Measurements from ENCODE around the gene ICA1L. TPM values are rescaled to one million over a fixed set of nuclear protein-coding genes. Genes with fewer than 3 reads are reported as not detected.
A peak's percentile ranks its signal among the peaks of the same experiment; 100 is the strongest.

The ICA1L gene
- total and polyA plus RNA-seq, 9 donors: 7.0 to 12.1 (median 9.6) TPM

DNA sequence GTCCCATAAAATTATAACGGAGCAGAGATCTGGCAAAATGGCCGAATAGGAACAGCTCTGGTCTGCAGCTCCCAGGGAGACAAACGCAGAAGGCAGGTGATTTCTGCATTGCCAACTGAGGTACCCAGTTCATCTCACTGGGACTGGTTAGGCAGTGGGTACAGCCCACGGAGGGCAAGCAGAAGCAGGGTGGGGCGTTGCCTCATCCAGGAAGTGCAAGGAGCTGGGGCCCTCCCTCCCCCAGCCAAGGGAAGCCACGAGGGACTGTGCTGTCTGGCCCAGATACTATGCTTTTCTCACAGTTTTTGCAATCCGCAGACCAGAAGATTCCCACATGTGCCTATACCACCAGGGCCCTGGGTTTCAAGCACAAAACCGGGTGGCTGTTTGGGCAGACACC, 22.8 kb downstream of the ICA1L start:
- 56% methylated on average over 6 of the region's 8 CpGs for WGBS (ENCODE audit: insufficient coverage)
- Histone ChIP-seq H3K36me3 (ENCODE audit: control insufficient read depth, insufficient read depth, low read length) (no peaks in the 10 kb centered on the region), H3K27me3 (ENCODE audit: control insufficient read depth, insufficient read depth, low read length) (no peaks in the 10 kb centered on the region), H3K27ac (ENCODE audit: low read length) (no peak overlapping the region), H3K4me1 (ENCODE audit: control insufficient read depth, insufficient read depth, low read length) (no peaks in the 10 kb centered on the region), H3K9me3 (replicated peaks; ENCODE audit: control insufficient read depth, low read depth, low read length) (peaks cover under 1% of the 10 kb centered on the region), H3K4me3 (ENCODE audit: low read length) (no peak overlapping the region)
- no peak for DNase-seq

DNA sequence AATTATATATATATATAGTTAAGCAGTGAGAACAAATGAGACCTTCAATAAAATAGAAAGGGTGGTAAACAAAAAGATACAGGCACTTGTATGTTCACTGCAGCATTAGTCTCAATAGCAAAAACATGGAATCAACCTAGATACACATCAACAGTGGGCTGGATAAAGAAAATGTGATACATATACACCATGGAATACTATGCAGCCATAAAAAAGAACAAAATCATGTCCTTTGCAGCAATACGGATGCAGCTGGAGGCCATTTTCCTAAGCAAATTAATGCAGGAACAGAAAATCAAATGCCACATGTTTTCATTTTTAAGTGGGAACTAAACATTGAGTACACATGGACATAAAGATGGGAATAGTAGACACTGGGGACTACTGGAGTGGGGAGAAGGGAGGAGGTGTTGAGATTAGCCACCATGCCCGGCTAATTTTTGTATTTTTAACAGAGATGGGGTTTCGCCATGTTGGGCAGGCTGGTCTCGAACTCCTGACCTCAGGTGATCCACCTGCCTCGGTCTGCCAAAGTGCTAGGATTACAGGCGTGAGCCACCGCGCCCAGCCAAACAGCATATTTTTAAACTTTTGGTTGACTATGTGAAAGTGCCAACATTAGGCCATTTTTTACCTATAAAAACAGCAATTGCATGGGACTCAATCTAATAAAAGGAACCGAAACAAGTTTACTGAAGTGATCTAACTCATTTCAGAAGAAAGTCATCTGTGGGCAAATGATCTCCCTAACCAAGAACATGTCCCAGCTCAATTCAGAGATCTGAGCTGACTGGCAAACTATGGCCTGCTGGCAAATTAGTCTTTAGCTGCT, 23.7 kb downstream of the ICA1L start:
- H3K36me3 ChIP-seq (ENCODE audit: control insufficient read depth, insufficient read depth, low read length): peaks cover 5% of the 10 kb centered on the region
- H3K4me1 ChIP-seq (ENCODE audit: control insufficient read depth, insufficient read depth, low read length): no peaks in the 10 kb centered on the region
- H3K9me3 ChIP-seq (replicated peaks; ENCODE audit: control insufficient read depth, low read depth, low read length): peaks cover 7% of the 10 kb centered on the region
- no peak overlapping the region for H3K27ac ChIP-seq (ENCODE audit: low read length)
- no peak overlapping the region for H3K4me3 ChIP-seq (ENCODE audit: low read length)
- H3K27me3 ChIP-seq (ENCODE audit: control insufficient read depth, insufficient read depth, low read length): no peaks in the 10 kb centered on the region
- WGBS (ENCODE audit: insufficient coverage): 100% methylated on average over 2 of the region's 9 CpGs
- DNase-seq: no peak

GRCh38 chr2:202844656-202845055, 26.9 kb downstream of the ICA1L start:
- 67% methylated on average over 1 of the region's 2 CpGs for WGBS (ENCODE audit: insufficient coverage)
- H3K27ac ChIP-seq (ENCODE audit: low read length): no peak overlapping the region
- peaks cover 15% of the 10 kb centered on the region for H3K9me3 ChIP-seq (replicated peaks; ENCODE audit: control insufficient read depth, low read depth, low read length)
- no peak for DNase-seq
- H3K27me3 ChIP-seq (ENCODE audit: control insufficient read depth, insufficient read depth, low read length): no peaks in the 10 kb centered on the region
- H3K4me3 ChIP-seq (ENCODE audit: low read length): no peak overlapping the region
- H3K36me3 ChIP-seq (ENCODE audit: control insufficient read depth, insufficient read depth, low read length): peaks cover 5% of the 10 kb centered on the region
- H3K4me1 ChIP-seq (ENCODE audit: control insufficient read depth, insufficient read depth, low read length): no peaks in the 10 kb centered on the region

GRCh38 chr2:202842690-202843089, 28.9 kb downstream of the ICA1L start:
- Histone ChIP-seq H3K27ac (ENCODE audit: low read length) (no peak overlapping the region), H3K27me3 (ENCODE audit: control insufficient read depth, insufficient read depth, low read length) (no peaks in the 10 kb centered on the region), H3K4me3 (ENCODE audit: low read length) (no peak overlapping the region), H3K4me1 (ENCODE audit: control insufficient read depth, insufficient read depth, low read length) (no peaks in the 10 kb centered on the region), H3K9me3 (replicated peaks; ENCODE audit: control insufficient read depth, low read depth, low read length) (peaks cover 15% of the 10 kb centered on the region), H3K36me3 (ENCODE audit: control insufficient read depth, insufficient read depth, low read length) (peaks cover 5% of the 10 kb centered on the region)
- DNase-seq: no peak

DNA sequence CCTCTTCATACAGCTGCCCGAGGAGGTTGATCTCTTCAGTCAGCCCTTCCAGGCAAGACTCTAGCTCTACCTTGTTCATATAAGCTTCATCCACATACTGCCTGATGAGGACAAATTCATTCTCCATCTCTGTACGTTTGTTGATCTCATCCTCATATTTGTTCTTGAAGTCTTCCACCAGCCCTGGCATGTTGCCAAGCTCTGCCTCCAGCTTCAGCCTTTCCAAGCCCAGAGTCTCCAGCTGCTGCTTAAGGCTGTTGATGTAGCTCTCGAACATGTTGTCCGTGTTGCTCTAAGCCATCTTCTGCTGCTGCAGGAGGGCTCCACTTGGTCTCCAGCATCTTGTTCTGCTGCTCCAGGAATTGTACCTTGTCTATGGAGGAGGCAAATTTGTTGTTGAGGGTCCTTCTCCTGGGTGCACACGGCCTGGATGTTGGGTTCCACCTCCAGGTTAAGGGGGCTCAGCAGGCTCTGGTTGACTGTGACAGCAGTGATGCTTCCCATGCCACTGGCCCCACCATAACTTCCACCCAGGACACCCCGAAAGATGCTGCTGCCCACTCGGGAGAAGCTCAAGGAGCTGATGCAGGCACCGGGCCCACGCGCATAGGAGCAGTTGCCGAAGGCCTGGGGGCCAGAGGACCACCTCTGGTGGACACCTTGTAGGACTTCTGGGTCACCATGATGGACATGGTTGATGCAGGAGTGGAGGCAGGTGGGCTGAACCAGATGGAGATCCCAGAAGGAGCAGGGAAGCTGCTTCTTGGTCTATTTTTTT, 30.3 kb downstream of the ICA1L start:
- H3K4me1 ChIP-seq (ENCODE audit: control insufficient read depth, insufficient read depth, low read length): no peaks in the 10 kb centered on the region
- no peak overlapping the region for H3K27ac ChIP-seq (ENCODE audit: low read length)
- H3K36me3 ChIP-seq (ENCODE audit: control insufficient read depth, insufficient read depth, low read length): peaks cover 5% of the 10 kb centered on the region
- peak; percentile 16 for DNase-seq
- 84% methylated on average over 9 of the region's 11 CpGs for WGBS (ENCODE audit: insufficient coverage)
- H3K4me3 ChIP-seq (ENCODE audit: low read length): no peak overlapping the region
- peaks cover 15% of the 10 kb centered on the region for H3K9me3 ChIP-seq (replicated peaks; ENCODE audit: control insufficient read depth, low read depth, low read length)
- H3K27me3 ChIP-seq (ENCODE audit: control insufficient read depth, insufficient read depth, low read length): no peaks in the 10 kb centered on the region

DNA sequence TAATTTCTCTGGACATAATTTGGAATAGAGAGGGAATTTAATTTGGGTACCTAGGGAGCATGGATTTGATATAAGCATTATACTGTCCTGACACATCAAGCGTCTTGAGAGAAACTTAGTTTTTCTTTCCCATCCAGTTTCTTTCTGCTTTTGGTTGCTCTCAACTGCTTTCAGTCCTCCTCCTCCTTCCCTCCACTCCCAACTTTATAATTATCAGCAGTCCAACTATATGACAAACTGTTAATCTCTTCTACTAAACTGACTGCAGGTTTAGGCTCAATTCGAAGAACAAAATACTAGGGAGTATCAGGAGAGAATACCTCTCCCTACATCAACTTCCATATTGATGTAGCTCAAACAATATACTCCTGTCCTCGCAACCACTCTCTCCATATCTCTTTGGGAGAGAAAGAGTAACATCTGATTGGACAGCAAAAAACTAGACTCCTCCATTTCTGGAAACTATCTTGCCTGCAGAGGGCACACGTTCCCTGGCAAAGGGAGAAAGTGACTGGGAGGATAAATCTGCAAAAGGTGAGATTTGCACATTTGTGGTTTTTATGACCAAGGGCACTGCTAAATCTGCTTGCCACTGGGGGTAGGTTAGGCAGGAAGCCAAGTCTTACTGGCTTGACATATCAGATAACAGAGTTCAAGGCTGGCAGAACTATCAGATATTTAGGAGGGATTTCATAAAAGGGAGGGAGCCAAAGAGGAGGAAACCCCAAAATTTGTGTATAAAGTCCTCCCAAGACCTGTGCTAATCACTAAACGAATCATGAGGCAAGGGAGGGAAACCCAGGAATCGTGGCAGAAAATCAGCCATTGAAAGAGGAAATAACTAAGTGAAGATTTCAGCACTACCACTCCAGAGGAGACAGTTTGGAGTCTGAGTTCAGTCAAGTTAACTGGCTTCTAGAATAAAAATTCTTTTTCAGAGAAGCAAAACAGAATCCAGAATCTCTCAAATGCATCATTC, 40.0 kb downstream of the ICA1L start:
- no peaks in the 10 kb centered on the region for H3K4me1 ChIP-seq (ENCODE audit: control insufficient read depth, insufficient read depth, low read length)
- no peaks in the 10 kb centered on the region for H3K9me3 ChIP-seq (replicated peaks; ENCODE audit: control insufficient read depth, low read depth, low read length)
- no peak overlapping the region for H3K27ac ChIP-seq (ENCODE audit: low read length)
- H3K36me3 ChIP-seq (ENCODE audit: control insufficient read depth, insufficient read depth, low read length): no peaks in the 10 kb centered on the region
- WGBS (ENCODE audit: insufficient coverage): 55% methylated on average over 3 of the region's 6 CpGs
- no peak overlapping the region for H3K4me3 ChIP-seq (ENCODE audit: low read length)
- peak; percentile 57 for DNase-seq
- H3K27me3 ChIP-seq (ENCODE audit: control insufficient read depth, insufficient read depth, low read length): no peaks in the 10 kb centered on the region

DNA sequence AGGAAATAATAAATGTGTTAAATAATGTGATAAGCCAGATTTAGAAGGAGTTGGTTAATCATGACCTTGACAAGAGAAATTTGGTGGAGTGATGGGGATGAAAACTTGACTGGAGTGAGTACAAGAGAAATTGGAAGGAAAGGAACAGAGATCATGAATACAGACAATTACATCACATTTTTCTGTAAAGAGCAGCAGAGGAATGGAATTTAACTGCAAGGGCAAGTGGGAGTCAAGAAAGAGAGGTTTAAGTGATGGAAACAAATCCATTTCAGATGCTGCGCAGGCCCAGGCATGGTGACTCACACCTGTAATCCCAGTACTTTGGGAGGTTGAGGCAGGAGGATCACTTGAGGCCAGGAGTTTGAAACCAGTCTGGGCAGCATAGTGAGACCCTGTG, 46.7 kb downstream of the ICA1L start:
- Histone ChIP-seq H3K4me1 (ENCODE audit: control insufficient read depth, insufficient read depth, low read length) (no peaks in the 10 kb centered on the region), H3K4me3 (ENCODE audit: low read length) (no peak overlapping the region), H3K27ac (ENCODE audit: low read length) (no peak overlapping the region), H3K27me3 (ENCODE audit: control insufficient read depth, insufficient read depth, low read length) (no peaks in the 10 kb centered on the region), H3K9me3 (replicated peaks; ENCODE audit: control insufficient read depth, low read depth, low read length) (no peaks in the 10 kb centered on the region), H3K36me3 (ENCODE audit: control insufficient read depth, insufficient read depth, low read length) (no peaks in the 10 kb centered on the region)
- no peak for DNase-seq
- no CpG with 5 or more reads among the region's 1 CpG for WGBS (ENCODE audit: insufficient coverage)

- H3K36me3 ChIP-seq (ENCODE audit: control insufficient read depth, insufficient read depth, low read length): peaks cover 4% of the 10 kb centered on the region
- no peaks in the 10 kb centered on the region for H3K9me3 ChIP-seq (replicated peaks; ENCODE audit: control insufficient read depth, low read depth, low read length)
- no peak overlapping the region for H3K27ac ChIP-seq (ENCODE audit: low read length)
- no peak overlapping the region for H3K4me3 ChIP-seq (ENCODE audit: low read length)
- H3K27me3 ChIP-seq (ENCODE audit: control insufficient read depth, insufficient read depth, low read length): no peaks in the 10 kb centered on the region
- no peaks in the 10 kb centered on the region for H3K4me1 ChIP-seq (ENCODE audit: control insufficient read depth, insufficient read depth, low read length)
- no peak for DNase-seq
- no CpG with 5 or more reads among the region's 2 CpGs for WGBS (ENCODE audit: insufficient coverage)
Measured at GRCh38 chr2:202822411-202822810, 49.2 kb downstream of the ICA1L start.

GRCh38 chr2:202821206-202822160, 50.1 kb downstream of the ICA1L start:
- H3K4me3 ChIP-seq (ENCODE audit: low read length): no peak overlapping the region
- peak; percentile 54 for DNase-seq
- H3K9me3 ChIP-seq (replicated peaks; ENCODE audit: control insufficient read depth, low read depth, low read length): no peaks in the 10 kb centered on the region
- no peak overlapping the region for H3K27ac ChIP-seq (ENCODE audit: low read length)
- WGBS (ENCODE audit: insufficient coverage): 22% methylated on average over 2 of the region's 7 CpGs
- H3K27me3 ChIP-seq (ENCODE audit: control insufficient read depth, insufficient read depth, low read length): no peaks in the 10 kb centered on the region
- peaks cover 4% of the 10 kb centered on the region for H3K36me3 ChIP-seq (ENCODE audit: control insufficient read depth, insufficient read depth, low read length)
- no peaks in the 10 kb centered on the region for H3K4me1 ChIP-seq (ENCODE audit: control insufficient read depth, insufficient read depth, low read length)
